Ishikawa (cell line): ENCODE results near the gene TSTD2.

Experiments used
- CEBPB ChIP-seq: IDR thresholded peaks from 2 replicates; pipeline ENCODE4 v1.6.1; 2012
- FOXM1 ChIP-seq: IDR thresholded peaks from 2 replicates; pipeline ENCODE4 v1.6.1; 2012; ENCODE audit warnings: low read depth, borderline replicate concordance
- MAX ChIP-seq: IDR thresholded peaks from 2 replicates; pipeline ENCODE4 v1.6.1; 2012
- NFIC ChIP-seq: IDR thresholded peaks from 2 replicates; pipeline ENCODE4 v1.6.1; 2012
- RAD21 ChIP-seq: IDR thresholded peaks from 2 replicates; pipeline ENCODE4 v1.6.1; 2012; ENCODE audit warnings: low read depth
- TEAD4 ChIP-seq: IDR thresholded peaks from 2 replicates; pipeline ENCODE4 v1.6.1; 2012
- YY1 ChIP-seq: IDR thresholded peaks from 2 replicates; pipeline ENCODE4 v1.6.1; 2012; ENCODE audit warnings: low read depth
- TF ChIP-seq, protein P1 (sequence below): IDR thresholded peaks from 2 replicates; pipeline ENCODE4 v1.6.1; 2012; ENCODE audit warnings: low read depth, mild to moderate bottlenecking

- peak; percentile 2; the same call in 1 of the 2 replicates for TF ChIP-seq FOXM1
- TF ChIP-seq, protein P1, sequence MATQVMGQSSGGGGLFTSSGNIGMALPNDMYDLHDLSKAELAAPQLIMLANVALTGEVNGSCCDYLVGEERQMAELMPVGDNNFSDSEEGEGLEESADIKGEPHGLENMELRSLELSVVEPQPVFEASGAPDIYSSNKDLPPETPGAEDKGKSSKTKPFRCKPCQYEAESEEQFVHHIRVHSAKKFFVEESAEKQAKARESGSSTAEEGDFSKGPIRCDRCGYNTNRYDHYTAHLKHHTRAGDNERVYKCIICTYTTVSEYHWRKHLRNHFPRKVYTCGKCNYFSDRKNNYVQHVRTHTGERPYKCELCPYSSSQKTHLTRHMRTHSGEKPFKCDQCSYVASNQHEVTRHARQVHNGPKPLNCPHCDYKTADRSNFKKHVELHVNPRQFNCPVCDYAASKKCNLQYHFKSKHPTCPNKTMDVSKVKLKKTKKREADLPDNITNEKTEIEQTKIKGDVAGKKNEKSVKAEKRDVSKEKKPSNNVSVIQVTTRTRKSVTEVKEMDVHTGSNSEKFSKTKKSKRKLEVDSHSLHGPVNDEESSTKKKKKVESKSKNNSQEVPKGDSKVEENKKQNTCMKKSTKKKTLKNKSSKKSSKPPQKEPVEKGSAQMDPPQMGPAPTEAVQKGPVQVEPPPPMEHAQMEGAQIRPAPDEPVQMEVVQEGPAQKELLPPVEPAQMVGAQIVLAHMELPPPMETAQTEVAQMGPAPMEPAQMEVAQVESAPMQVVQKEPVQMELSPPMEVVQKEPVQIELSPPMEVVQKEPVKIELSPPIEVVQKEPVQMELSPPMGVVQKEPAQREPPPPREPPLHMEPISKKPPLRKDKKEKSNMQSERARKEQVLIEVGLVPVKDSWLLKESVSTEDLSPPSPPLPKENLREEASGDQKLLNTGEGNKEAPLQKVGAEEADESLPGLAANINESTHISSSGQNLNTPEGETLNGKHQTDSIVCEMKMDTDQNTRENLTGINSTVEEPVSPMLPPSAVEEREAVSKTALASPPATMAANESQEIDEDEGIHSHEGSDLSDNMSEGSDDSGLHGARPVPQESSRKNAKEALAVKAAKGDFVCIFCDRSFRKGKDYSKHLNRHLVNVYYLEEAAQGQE, result no peak
- TF ChIP-seq YY1, result peak; percentile 45; the same call in 1 of the 2 replicates
- peak; percentile 85 for TF ChIP-seq MAX
- no peak for TF ChIP-seq RAD21
- TF ChIP-seq NFIC, result peak; percentile 29
- TF ChIP-seq CEBPB, result no peak
- 0 out of 2 replicates have a peak, but pooled peaks have one; percentile 29 for TF ChIP-seq TEAD4
Observed at GRCh38 chr9:97632985-97633858, at the start of gene TSTD2, which contains the start of gene NCBP1.
